ENCODE measurements around the gene RAB29.

The RAB29 gene

DNA sequence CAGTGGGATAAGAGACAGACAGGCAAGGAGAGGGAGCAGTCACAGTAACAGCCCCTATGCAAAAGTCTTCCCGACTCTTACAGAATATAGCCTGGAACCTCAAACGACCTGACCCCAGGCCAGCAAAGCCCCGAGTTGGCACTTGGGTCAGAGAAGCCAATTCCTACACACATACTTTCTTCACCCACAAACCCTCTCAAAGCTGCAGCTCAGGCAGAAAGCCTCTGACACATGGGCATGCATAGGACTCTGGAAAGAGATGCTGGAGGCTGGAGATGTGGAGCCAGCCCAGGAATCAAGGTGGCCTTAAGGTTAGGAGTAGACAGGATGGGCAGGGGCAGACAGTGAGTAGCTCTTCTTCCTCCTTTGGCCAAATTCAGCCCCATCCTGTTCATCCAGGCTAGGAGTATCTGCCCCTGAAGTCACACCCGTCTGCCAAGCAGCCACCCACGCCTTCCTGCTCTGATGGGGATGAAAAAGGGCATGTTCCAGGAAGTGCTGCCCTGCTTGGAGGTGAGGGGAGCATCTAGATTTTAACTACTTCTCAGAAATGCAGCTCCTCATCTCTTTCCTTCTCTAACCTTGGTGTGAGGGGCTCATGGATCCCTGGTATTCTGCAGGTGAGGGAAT is 29.9 kb upstream of the RAB29 start:
- H3K27me3 Mint-ChIP-seq, result no peaks in the 10 kb centered on the region
- intact Hi-C loops (cut with micrococcal nuclease), result no loop called here
- H3K9me3 Mint-ChIP-seq, result no peaks in the 10 kb centered on the region
- H3K36me3 Mint-ChIP-seq (ENCODE audit: low read depth), result no peaks in the 10 kb centered on the region
- H3K4me3 Mint-ChIP-seq, result no peak overlapping the region
- H3K4me1 Mint-ChIP-seq (ENCODE audit: low read depth), result peaks cover 23% of the 10 kb centered on the region
- no peak overlapping the region for H3K27ac Mint-ChIP-seq

DNA sequence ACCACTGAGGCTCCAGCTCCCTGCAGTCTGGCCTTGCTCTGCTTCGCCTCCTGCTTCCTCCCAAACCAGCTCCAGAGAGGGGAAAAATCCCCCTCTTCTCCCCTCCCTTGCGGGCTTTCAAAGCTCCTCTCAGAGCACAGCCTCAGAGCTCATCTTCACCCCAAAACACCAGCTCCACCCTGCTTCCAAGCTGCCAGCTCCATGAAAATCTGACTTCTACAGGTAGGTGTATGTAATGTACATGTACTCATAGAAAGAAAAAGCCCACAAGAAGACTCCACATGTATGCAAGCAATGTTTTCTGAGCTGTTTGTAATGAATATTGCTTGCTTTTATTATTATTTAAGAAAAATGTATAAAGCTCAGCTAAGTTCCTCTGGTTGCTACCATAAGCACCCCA is 29.3 kb upstream of the RAB29 start:
- Mint-ChIP-seq H3K4me3 (no peak overlapping the region), H3K27me3 (no peaks in the 10 kb centered on the region), H3K9me3 (no peaks in the 10 kb centered on the region), H3K36me3 (ENCODE audit: low read depth) (no peaks in the 10 kb centered on the region), H3K4me1 (ENCODE audit: low read depth) (peaks cover 23% of the 10 kb centered on the region), H3K27ac (no peak overlapping the region)
- intact Hi-C loops (cut with micrococcal nuclease), result no loop called here

DNA sequence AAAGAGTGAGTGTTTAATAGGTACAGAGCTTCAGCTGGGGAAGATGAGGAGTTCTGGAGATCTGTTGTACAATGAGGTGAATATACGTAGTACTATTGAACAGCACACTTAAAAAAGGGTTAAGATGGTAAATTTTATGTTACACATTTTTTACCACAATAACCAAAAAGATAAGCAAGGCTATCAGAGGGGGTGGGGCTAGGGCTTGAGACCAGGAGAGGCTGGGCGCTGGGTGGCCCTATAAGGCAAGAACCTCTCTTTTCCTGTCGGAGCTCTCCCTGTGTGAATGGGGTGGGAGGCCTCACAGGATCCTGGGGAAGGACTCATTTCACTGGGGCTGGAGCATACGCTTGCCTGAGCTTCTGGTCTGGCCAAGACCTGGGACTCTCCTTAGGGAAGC is 28.7 kb upstream of the RAB29 start:
- Mint-ChIP-seq H3K4me3 (no peak overlapping the region), H3K9me3 (no peaks in the 10 kb centered on the region), H3K27me3 (no peaks in the 10 kb centered on the region), H3K27ac (no peak overlapping the region), H3K4me1 (ENCODE audit: low read depth) (peaks cover 23% of the 10 kb centered on the region), H3K36me3 (ENCODE audit: low read depth) (no peaks in the 10 kb centered on the region)
- intact Hi-C loops (cut with micrococcal nuclease), result no loop called here

DNA sequence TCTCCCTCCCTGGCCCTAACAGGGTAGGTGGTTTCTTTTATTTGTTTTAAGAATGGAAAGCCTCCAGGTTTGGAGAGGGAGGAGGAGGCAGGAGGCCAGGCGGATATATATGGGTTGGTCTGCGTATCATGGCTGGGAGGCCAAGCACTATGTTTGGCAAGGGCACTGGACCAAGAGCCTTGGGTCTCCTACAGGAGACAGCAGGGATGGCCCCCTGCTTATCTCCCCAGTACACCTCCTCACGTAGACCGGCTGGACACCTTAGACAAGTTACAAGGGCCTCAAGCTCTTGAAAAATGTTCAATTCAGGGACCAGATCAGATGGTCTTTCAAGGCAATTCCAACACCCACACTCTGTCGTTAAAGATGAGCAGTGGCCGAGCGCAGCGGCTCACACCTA is 26.8 kb upstream of the RAB29 start:
- no peak overlapping the region for H3K27ac Mint-ChIP-seq
- no peaks in the 10 kb centered on the region for H3K36me3 Mint-ChIP-seq (ENCODE audit: low read depth)

DNA sequence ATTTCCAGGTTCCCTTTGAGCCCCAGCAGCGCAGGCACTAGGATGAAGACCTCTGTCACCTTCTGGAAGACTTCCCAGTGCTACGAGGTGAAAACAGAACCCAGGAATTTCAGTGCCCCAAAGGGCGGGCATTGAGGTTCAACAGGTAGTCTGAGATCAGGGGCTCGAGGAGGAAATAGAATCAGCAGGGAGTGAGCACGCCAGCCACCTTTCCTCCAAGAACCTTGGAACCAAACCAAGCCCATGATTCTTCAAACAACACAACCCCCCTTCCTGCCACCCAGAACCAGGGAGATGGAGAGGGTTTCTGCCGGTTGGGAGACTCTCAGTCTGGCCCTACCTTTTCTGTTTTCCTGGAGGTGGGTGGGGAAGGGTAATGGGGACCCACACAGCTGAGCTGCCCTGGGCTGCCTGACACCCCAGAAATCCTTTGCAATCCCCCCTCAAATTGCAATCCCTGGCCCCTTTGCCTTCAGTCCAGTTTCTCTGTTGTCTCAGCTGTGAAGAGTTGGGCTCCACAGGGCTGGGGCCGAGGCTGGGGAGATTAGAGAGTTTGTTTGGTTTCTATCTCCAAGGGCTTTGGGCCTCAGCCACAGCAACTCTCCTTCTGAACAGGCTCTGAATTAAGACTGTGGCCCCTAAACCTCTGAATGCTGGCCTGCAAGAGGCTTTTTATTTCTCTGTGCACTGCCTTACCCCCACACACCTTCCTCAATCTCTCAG is 25.9 kb upstream of the RAB29 start:
- H3K36me3 Mint-ChIP-seq (ENCODE audit: low read depth), result no peaks in the 10 kb centered on the region
- no peaks in the 10 kb centered on the region for H3K27me3 Mint-ChIP-seq
- no peaks in the 10 kb centered on the region for H3K9me3 Mint-ChIP-seq
- intact Hi-C loops (cut with micrococcal nuclease), result no loop called here
- H3K4me1 Mint-ChIP-seq (ENCODE audit: low read depth), result peaks cover 18% of the 10 kb centered on the region
- no peak overlapping the region for H3K4me3 Mint-ChIP-seq
- no peak overlapping the region for H3K27ac Mint-ChIP-seq

More for the DNA sequence above, 26.8 kb upstream of the RAB29 start:
- H3K4me3 Mint-ChIP-seq, result no peak overlapping the region
- no peaks in the 10 kb centered on the region for H3K27me3 Mint-ChIP-seq
- H3K9me3 Mint-ChIP-seq, result no peaks in the 10 kb centered on the region
- peaks cover 23% of the 10 kb centered on the region for H3K4me1 Mint-ChIP-seq (ENCODE audit: low read depth)
- intact Hi-C loops (cut with micrococcal nuclease), result no loop called here

DNA sequence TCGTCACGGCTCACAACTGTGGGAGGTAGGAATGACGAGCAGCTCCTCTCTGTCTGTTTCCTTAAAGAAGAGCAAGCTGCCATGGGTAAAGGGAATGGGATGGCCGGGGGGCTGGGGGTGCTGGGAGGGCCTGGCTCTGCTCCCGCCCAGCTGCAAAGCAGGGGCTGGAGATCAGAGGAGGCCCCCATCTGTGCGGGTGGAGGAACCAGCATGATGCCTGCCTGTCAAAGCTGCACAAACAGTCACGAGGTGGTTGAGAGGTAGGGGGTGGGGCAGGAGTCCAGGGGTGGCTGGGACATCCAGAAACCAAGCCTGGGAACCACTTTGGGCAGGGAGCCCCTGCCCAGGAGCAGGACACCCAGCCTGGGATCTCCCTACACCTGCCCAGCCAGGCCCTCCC is 25.1 kb upstream of the RAB29 start:
- intact Hi-C loops (cut with micrococcal nuclease), result no loop called here
- Mint-ChIP-seq H3K27me3 (no peaks in the 10 kb centered on the region), H3K4me1 (ENCODE audit: low read depth) (peaks cover 11% of the 10 kb centered on the region), H3K4me3 (no peak overlapping the region), H3K9me3 (no peaks in the 10 kb centered on the region), H3K27ac (no peak overlapping the region), H3K36me3 (ENCODE audit: low read depth) (no peaks in the 10 kb centered on the region)

DNA sequence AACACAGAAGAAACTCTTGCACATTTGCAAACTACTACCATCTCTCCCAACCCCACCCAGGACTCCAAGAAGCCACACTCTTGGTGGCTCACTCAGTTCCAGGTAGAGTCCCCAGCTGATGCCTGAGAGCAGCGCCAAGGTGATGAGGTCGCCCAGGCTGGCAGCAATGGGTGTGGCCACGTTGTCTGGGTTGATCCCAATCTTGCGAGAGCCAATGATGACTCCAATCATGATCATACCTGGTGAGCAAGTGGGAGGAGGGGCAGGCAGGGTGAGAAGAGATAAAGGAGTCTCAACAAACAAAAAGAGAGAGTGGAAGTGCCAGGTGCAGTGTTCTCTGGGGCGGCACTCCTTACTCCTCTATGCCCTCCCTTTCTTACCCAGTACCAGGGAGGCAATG is 23.3 kb upstream of the RAB29 start:
- no peak overlapping the region for H3K4me3 Mint-ChIP-seq
- H3K27ac Mint-ChIP-seq, result no peak overlapping the region
- no peaks in the 10 kb centered on the region for H3K27me3 Mint-ChIP-seq
- H3K9me3 Mint-ChIP-seq, result no peaks in the 10 kb centered on the region
- peaks cover 6% of the 10 kb centered on the region for H3K4me1 Mint-ChIP-seq (ENCODE audit: low read depth)
- no peaks in the 10 kb centered on the region for H3K36me3 Mint-ChIP-seq (ENCODE audit: low read depth)
- intact Hi-C loops (cut with micrococcal nuclease), result no loop called here

DNA sequence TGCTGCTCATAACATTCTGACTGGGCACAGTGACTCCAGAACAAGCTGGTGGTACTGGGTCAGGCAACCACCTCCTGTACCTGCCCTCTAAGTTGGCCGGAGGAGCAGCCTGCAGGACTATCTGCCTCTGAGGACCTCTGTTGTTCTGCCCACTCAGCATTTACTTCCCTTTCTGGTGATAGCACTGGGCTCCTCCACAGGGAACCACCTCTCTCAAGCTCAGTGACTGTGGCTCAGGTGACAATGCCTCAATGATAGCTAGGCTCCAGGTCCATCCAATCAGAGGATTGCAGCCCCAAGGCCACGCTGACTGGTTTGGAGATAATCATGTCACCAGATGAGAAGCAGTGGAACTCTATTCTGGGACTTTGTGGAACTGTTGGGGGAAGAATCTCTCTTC is 21.9 kb upstream of the RAB29 start:
- no peak overlapping the region for H3K27ac Mint-ChIP-seq

DNA sequence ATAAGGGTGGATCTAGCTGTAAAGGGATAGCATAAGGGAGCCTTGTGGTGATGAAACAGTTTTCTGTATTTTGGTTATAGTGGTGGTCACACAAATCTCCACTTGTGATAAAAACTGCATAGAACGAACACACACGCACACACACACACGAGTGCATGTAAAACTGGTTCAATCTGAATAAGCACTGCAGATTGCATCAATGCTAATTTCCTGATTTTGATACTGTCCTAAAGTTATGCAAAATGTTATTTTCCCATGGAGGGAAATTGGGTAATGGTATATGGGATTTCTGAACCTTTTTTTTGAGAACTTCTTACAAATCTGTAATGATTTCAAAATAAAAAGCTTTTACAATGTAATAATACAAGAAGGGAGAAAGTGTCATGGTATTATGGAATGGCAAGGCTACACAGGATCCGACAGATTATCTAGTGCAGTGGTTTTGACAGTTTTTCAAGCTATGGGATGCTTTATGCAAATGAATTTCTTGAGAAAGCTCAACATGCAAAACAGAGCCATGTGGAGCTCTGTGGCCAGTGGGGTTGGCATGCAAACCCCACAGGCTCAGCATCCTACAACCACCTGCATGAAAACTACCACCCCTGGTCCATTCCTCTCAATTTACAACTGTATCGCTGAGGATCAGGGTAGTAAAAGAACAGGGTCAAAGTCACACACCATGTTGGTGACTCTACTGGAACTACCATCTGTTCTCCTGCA is 18.9 kb upstream of the RAB29 start:
- H3K36me3 Mint-ChIP-seq (ENCODE audit: low read depth), result no peaks in the 10 kb centered on the region
- H3K27ac Mint-ChIP-seq, result no peak overlapping the region
- no peaks in the 10 kb centered on the region for H3K9me3 Mint-ChIP-seq
- H3K27me3 Mint-ChIP-seq, result no peaks in the 10 kb centered on the region
- no peak overlapping the region for H3K4me3 Mint-ChIP-seq
- intact Hi-C loops (cut with micrococcal nuclease), result loop anchor here (5.0 kb wide), 1 partner anchor 313 kb away; no protein-coding TSS in a partner anchor
- peaks cover 20% of the 10 kb centered on the region for H3K4me1 Mint-ChIP-seq (ENCODE audit: low read depth)

More for the DNA sequence above, 21.9 kb upstream of the RAB29 start:
- H3K27me3 Mint-ChIP-seq, result no peaks in the 10 kb centered on the region
- H3K4me3 Mint-ChIP-seq, result no peak overlapping the region
- peaks cover 10% of the 10 kb centered on the region for H3K4me1 Mint-ChIP-seq (ENCODE audit: low read depth)
- H3K9me3 Mint-ChIP-seq, result no peaks in the 10 kb centered on the region
- no peaks in the 10 kb centered on the region for H3K36me3 Mint-ChIP-seq (ENCODE audit: low read depth)
- intact Hi-C loops (cut with micrococcal nuclease), result no loop called here

DNA sequence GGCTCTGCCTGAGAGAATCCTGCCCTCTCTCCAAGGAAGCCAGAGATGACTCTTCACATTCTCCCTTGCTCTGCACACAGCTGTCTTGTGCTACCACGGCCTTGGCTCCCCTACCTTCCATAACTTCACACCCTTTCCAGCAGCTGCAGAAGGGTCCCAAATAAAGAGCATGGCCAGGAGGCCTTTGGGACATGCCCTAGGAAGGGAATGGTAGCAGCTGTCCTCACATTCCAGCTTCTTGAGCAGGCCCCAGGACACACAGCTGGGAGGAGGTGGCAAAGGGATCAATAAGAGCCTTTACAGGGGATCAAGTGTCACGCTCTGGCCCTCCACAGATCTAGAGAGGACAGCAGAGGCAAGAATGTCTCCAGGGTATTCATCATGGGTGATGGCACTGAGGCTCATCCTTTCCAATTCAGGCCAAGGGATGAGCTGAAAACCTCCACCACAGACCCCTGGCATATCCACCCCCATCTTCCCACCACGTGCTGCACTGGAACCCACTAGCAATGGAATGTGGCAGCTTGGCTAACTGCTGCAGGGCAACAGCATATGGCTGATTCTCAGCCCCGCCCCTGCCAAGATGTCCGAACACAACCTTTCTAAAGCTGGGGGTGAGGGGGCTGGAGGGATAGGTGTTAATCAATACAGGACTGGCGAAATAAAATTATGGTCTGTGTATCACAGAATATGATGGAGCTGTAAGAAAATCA is 17.8 kb upstream of the RAB29 start:
- Mint-ChIP-seq H3K4me3 (no peak overlapping the region), H3K27me3 (no peaks in the 10 kb centered on the region), H3K36me3 (ENCODE audit: low read depth) (no peaks in the 10 kb centered on the region), H3K4me1 (ENCODE audit: low read depth) (peaks cover 20% of the 10 kb centered on the region), H3K27ac (no peak overlapping the region), H3K9me3 (no peaks in the 10 kb centered on the region)
- intact Hi-C loops (cut with micrococcal nuclease), result loop anchor here (5.0 kb wide), 1 partner anchor 314 kb away; no protein-coding TSS in a partner anchor

DNA sequence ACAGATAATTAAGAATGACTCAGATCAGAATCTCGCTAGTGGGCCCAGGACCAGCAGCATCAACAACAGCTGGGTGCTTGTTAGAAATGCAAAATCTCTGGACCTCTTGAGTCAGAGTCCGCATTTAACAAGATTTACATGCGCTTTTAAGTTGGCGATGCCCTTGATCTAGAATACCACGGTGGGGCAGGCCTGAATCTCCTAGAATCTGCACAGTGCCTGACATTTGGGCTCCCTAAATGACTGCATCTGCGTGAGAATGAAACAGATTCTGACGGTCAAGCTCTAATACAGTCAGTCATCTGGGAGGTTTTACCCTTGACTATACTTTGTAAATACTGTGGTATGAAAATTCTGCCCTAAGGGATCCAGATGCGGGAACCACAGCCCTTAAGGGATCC is 17.2 kb upstream of the RAB29 start:
- H3K36me3 Mint-ChIP-seq (ENCODE audit: low read depth), result no peaks in the 10 kb centered on the region

DNA sequence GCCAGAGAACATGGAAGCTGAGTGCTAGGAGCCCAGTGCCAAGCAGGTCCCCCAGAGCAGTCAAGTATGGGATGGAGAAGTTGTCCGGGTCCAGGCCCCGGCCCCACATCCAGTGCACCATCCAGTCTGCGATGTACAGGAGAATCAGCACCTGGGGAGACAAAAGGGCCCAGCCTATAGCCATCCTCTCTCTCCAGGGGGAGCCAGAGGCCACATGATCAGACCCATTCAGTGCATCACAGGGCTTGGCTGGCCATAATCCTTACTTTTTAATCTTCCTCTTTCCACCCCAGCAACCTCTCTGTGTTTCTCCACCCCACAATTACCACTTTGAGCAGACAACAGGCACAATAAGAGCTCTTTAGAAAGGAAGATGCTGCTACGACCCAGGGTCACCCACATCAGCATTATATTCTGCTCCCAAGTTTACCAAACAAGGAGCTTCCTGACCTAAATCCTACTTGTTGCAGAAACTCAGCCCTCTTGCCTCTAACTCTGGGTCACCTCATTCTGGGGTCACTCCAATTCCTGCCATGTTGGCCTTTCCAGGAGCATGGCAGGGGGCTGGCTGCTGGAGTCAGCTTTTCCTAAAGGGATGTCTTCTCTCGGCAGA is 16.4 kb upstream of the RAB29 start:
- Mint-ChIP-seq H3K27ac (no peak overlapping the region), H3K27me3 (no peaks in the 10 kb centered on the region), H3K4me1 (ENCODE audit: low read depth) (peaks cover 27% of the 10 kb centered on the region), H3K4me3 (no peak overlapping the region), H3K36me3 (ENCODE audit: low read depth) (no peaks in the 10 kb centered on the region), H3K9me3 (no peaks in the 10 kb centered on the region)
- intact Hi-C loops (cut with micrococcal nuclease), result loop anchor here (1.0 to 5.0 kb wide), 3 partner anchors 115 to 316 kb away; no protein-coding TSS in a partner anchor

More for the DNA sequence above, 17.2 kb upstream of the RAB29 start:
- Mint-ChIP-seq H3K27me3 (no peaks in the 10 kb centered on the region), H3K4me3 (no peak overlapping the region), H3K4me1 (ENCODE audit: low read depth) (peaks cover 23% of the 10 kb centered on the region), H3K27ac (no peak overlapping the region), H3K9me3 (no peaks in the 10 kb centered on the region)
- intact Hi-C loops (cut with micrococcal nuclease), result loop anchor here (5.0 kb wide), 1 partner anchor 315 kb away; no protein-coding TSS in a partner anchor

DNA sequence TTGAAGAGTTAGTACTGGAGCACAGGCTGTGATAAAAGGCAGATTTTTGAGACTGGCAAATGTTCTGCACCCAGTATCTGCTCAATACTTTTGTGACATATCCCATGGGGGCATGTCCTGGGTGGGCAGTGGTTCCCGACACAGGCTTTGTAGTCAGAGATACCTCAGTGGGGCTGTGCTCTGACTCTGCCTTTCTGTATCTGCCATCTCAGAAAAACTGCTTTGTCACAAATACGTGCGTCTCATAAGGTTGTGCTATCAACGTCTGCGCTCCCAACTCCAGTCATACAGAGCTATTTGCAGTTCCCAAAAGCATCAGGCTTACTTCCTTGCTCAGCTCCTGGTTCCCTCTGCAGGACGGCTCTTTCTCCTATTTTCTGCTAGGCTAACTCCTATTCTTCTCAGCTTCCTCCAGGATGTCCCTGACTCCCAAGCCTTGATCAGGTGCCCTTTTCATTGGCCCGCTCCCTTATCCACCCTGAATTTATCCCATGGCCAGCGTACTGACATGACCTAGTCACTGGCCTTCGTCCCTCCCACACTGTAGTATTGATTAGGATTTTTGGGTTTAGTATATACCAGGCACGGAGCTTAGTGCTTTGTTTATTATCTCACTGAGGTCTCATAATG is 12.1 kb upstream of the RAB29 start:
- Mint-ChIP-seq H3K9me3 (no peaks in the 10 kb centered on the region), H3K4me3 (no peak overlapping the region), H3K27me3 (no peaks in the 10 kb centered on the region), H3K4me1 (ENCODE audit: low read depth) (peaks cover 17% of the 10 kb centered on the region), H3K36me3 (ENCODE audit: low read depth) (no peaks in the 10 kb centered on the region), H3K27ac (no peak overlapping the region)
- intact Hi-C loops (cut with micrococcal nuclease), result loop anchor here (5.0 kb wide), 1 partner anchor 330 kb away; the partner anchor contains the start of gene AVPR1B
